ENCODE results near the gene USF1.
"Not testable (repeated sequence)": the region's sequence is repeated elsewhere in the genome, so short reads cannot be mapped to it uniquely, and the experiment has no call there.

The USF1 gene

GRCh38 chr1:161048949-161049722 lies 3.4 kb upstream of the USF1 start:
- FAIRE-seq (no peak), DNase-seq (ENCODE audit: insufficient read length, low spot score) (no peak)

DNA sequence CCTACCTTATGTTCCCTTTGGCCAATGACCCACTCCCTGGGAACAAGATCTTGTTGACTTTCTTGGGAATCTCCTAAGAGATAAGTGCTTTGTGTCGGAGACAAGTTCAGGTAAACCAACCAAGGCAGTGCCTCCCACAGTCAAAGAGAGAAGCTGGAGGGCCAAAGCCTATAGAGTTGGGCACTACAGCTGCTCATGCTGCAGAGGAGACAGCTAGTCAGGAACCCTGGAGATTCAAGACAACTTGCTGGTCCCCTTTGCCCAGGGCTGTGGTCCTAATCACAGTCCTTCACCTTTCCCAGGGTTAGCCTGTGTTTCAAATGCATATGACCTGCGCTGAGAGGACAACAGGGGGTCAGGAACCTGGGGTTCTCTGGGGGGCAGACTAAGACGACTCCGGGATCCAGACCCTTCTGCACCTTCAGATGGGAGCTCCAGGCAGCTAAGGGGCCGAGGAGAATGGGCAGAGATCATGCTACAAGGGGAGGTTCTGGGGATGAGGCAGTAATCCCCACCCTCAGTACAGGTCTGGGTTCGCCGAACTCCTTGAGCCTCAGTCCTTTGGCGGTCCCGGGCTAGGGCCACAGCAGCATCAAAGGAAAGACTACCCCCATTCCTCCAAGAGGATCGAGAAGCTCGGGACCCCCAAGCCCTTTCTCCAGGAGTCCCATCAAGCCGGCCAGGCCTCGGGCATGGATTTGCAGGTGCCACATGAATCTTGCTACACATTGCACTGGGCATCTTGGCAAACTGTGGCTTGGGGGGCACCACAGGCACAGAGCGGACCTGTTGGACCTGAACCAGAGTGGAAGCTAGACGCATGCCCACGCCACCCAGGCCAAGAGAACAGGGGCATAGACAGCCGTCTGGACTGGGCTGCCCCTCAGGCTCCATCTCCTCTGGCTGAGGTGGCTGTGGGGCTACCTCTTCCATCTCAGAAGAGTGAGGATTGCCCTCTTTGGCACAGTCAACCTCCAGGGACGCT lies 2.0 kb upstream of the USF1 start:
- DNase-seq (ENCODE audit: insufficient read length, low spot score) (no peak), FAIRE-seq (no peak)

DNA sequence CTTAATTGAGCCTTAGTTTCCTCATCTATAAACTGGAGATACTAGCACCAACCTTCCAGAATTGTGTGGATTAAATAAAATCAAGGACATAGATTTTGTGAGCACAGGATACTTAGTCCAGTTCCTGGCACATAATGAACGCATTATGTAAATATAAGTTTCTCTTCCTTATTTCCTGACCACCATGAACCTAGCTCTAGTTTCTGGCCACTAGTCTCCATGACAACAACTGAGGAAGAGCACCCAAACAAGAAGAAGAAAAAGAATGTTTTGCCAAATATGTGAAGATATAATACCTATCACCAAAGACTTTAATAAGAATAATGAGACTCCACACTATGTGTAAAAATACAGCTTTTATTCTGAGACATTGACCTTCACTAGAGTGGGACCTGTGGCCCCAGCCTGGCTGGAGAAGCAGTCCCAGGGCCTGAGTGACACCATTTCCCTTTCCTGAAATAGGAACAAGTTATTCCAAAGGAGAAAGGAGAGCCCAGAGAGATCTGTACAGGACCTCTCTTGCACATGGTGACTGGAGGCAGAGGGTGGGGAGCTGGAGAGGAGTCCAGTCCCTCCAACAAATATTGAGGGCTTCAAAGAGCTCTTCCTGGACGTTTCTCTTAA lies 940 bp upstream of the USF1 start:
- FAIRE-seq (no peak), DNase-seq (ENCODE audit: insufficient read length, low spot score) (no peak)

DNA sequence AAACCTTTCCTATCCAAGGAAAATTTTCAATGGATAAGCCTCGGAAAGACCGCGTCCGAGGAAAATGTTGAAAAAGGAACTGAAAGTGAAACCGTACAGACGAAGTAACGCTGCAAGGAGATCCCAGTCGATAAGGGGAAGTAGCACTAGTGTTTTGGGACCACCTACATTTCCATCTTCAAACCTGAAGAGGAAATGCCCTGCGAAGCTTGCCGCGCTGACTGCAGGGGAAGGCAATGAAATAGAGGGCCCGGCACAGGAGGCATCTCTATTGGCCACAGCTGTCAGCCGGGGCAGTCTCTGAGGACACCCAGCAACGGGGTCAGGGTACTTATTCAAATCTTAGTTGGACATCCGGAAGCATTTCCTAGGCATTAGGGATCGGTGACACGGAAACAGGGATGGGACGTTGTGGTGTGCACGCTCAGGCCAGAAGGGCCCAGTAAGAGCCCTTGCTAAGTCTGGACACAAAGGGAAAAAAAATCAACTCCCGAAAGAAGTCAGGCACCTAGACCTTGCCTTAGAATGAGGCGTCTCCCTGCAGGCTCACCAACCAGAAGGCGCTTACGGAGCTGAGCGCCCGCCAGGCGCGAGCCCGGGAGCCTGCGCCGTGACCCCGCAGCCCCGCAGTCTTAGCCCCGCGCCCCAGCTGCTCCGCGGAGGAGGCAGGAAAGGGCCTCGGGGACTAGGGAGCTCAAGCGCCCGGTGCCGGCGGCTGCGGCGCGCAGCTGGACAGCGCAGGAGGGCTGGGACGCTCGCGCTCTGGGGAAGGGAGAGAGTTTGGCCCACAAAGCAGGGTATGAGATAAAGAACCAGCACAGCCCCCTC lies 655 bp downstream of the USF1 start:
- FAIRE-seq (no peak), DNase-seq (ENCODE audit: insufficient read length, low spot score) (peak; percentile 51)

DNA sequence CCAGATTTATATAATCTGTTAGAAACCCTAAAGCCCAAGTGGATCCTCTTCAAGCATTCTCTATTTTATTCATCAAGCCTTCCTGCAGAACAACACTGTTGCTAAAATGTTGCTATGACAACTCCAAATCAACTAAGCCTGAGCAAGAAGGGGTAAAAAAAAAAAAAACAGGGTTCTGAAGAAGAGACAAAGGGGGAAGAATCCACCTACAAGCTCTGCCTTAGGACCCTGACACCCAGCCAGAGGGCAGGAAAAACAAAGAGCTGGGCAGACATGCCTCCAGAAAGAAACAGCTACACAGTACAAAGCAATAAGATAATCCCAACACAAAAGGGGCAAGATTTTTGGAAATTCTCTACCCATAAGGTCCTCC lies 1.3 kb downstream of the USF1 start:
- DNase-seq (ENCODE audit: insufficient read length, low spot score) (no peak), FAIRE-seq (no peak)

DNA sequence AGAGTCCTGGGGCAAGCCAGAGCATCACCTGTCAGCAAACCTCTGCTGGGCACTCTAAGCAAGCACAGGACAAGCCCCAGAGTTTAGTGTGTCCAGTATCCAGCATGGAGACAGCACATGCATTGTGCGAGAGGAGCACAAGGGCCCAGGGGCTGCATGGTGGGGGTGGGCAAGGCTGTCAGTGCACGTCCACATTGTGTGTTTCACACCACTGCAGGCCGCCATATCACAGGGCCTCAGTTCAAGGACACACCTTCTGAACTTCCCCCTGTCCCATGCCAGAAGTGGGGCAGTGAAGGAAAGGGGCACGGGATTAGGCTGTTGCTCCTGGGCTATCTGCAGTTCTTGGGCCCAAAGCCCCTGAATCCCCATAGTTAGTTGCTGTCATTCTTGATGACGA lies 6.2 kb downstream of the USF1 start:
- DNase-seq (ENCODE audit: insufficient read length, low spot score) (no peak), FAIRE-seq (no peak)

GRCh38 chr1:161039154-161039545 lies 6.6 kb downstream of the USF1 start:
- no peak for FAIRE-seq
- DNase-seq (ENCODE audit: insufficient read length, low spot score), result no peak

- DNase-seq (ENCODE audit: insufficient read length, low spot score) (peak; percentile 32), FAIRE-seq (no peak)
Measured at GRCh38 chr1:161038523-161039153, 7.1 kb downstream of the USF1 start, which contains the start of gene TSTD1. TSTD1 (minus strand) TSS chr1:161038964; CDS start chr1:161038889, 75 bp downstream.

- FAIRE-seq, result no peak
- no peak for DNase-seq (ENCODE audit: insufficient read length, low spot score)
Measured at GRCh38 chr1:161037661-161038522, 7.9 kb downstream of the USF1 start.

GRCh38 chr1:161033751-161034150 lies 12.0 kb downstream of the USF1 start:
- no peak for DNase-seq (ENCODE audit: insufficient read length, low spot score)
- FAIRE-seq, result no peak

- DNase-seq (ENCODE audit: insufficient read length, low spot score) (no peak), FAIRE-seq (no peak)
Measured at GRCh38 chr1:161032409-161032808, 13.4 kb downstream of the USF1 start.

DNA sequence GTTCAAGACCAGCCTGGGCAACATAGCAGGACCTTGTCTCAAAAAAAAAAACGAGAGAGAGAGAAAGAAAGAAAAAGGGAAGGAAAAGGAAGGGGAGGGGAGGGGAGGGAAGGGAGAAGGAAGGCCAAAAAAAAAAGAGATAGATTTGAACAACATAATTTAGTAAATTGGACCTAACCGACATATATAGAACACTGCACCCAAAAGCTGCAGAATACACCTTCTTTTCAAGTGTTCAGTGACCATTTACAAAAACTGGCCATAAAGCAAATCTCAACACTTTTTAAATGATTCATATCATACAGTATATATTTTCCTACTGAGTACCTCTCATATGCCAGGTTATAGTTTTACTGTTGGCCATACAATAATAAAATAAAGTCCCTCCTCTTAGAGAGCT lies 13.9 kb downstream of the USF1 start:
- FAIRE-seq, result no peak
- no peak for DNase-seq (ENCODE audit: insufficient read length, low spot score)

GRCh38 chr1:161029466-161029865 lies 16.3 kb downstream of the USF1 start:
- DNase-seq (ENCODE audit: insufficient read length, low spot score); FAIRE-seq: not testable (repeated sequence)

GRCh38 chr1:161026954-161027353 lies 18.8 kb downstream of the USF1 start:
- not testable (repeated sequence) for FAIRE-seq; DNase-seq (ENCODE audit: insufficient read length, low spot score)

DNA sequence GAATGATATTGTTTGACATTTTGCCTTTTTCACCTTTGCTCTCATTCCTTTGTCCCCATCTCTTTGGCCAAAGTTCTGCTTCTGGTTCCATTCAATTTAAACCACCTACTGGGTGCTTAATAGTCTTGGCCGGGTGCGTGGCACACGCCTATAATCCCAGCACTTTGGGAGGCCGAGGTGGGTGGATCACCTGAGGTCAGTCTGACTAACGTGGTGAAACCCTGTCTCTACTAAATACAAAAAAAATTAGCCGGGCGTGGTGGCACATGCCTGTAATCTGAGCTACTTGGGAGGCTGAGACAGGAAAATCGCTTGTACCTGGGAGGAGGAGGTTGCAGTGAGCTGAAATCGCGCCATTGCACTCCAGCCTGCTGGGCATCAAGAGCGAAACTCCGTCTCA lies 23.3 kb downstream of the USF1 start:
- DNase-seq (ENCODE audit: insufficient read length, low spot score); FAIRE-seq: not testable (repeated sequence)

DNA sequence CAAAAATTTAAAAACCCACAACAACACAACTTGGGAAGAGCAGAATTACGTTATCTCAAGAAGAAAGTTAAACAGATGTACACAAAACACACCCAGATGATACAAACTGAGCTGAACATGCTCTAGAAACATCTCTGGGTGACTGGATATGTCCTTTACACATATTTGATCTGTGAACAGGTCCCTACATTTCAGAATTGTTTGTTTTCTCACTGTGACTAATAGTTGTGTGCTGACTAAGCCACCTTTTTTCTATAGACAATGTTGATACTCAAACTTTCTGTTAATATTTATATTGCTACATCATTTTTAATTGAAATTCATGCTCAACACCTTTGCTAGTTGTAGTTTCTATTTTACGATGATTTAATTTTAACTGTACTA lies 23.8 kb downstream of the USF1 start:
- no peak for DNase-seq (ENCODE audit: insufficient read length, low spot score)
- no peak for FAIRE-seq

GRCh38 chr1:161021165-161021969 lies 24.4 kb downstream of the USF1 start:
- DNase-seq (ENCODE audit: insufficient read length, low spot score) (peak; percentile 74), FAIRE-seq (no peak)

DNA sequence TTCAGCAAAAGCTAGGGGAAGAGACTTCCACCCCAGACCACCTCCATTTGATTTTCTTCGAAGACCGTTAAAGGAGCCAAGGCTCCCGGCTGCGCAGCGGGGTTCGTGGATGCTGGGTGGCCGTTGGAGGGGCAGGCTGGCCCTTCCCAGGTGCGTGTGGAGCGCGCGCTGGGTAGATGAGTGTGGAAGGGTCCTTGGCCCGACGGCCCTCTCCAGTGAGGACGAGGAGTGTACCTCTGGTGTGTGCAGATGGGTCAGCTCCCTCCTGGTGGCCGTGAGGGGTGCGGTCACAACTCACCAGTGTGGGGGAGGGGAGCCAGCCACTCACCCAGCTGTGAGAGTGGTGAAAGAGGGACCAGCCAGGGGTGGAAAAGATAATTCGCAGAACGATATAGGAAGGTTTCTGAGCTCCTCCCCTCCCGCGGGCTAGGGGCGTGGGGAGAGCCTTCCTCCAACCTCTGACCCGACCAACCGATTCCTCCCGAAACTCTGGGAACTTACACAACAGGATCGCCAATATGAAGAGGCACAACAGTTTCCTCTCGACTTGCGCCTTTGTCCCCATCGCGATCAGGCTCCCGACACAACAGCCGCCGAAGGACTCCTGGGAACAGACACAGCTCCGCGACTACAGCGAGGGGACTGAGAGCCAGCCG lies 25.1 kb downstream of the USF1 start, which contains the start of gene F11R:
Gene F11R (minus strand): TSS at position 644 of the 656 bp plus-strand sequence. CDS start 79 bp downstream, at position 565.
- no peak for FAIRE-seq
- DNase-seq (ENCODE audit: insufficient read length, low spot score), result no peak
